ENCODE data around the gene EPHX1. TPM values are rescaled to one million over a fixed set of nuclear protein-coding genes. Genes with fewer than 3 reads are reported as not detected.

Gene EPHX1
- total RNA-seq, 1 donor from 2014 or later: 50.4 TPM

DNA sequence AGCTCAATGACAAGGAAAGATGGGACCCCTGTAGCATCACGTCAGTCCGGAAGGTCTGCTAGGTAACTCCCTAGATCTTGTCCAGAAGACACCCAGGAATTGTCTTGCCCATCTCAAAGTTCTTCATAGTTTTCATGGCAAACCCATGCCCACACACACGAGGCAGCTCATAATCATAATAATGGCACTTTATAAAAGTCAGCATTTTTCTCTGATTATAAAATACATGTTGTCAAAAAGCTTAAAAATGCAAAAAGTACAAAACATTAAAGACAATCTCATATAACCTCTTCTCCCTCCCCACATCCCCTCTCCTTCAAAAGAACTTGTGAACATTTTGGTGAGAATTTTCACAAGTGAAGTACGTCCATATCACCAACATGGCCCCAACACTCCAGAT, 30.8 kb downstream of the EPHX1 start:
- DNase-seq (ENCODE audit: low read depth in 2 of 2): no peak

DNA sequence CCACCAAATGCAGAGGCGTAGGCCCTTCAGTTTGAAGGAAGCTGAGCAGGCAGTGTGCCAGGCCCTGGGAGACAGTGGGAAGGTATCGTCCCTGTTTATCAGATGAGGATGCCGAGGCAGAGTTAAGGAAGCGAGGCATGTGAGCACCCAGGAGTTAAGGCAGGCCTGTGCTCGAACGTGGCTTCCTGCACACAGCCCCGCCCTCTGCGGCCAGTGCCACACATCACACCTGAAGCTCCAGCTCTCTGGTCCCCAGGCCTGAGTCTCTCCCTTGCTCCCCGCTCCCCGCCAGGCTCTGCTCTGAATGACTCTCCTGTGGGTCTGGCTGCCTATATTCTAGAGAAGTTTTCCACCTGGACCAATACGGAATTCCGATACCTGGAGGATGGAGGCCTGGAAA, 32.1 kb downstream of the EPHX1 start:
- DNase-seq (ENCODE audit: low read depth in 2 of 2): no peak

DNA sequence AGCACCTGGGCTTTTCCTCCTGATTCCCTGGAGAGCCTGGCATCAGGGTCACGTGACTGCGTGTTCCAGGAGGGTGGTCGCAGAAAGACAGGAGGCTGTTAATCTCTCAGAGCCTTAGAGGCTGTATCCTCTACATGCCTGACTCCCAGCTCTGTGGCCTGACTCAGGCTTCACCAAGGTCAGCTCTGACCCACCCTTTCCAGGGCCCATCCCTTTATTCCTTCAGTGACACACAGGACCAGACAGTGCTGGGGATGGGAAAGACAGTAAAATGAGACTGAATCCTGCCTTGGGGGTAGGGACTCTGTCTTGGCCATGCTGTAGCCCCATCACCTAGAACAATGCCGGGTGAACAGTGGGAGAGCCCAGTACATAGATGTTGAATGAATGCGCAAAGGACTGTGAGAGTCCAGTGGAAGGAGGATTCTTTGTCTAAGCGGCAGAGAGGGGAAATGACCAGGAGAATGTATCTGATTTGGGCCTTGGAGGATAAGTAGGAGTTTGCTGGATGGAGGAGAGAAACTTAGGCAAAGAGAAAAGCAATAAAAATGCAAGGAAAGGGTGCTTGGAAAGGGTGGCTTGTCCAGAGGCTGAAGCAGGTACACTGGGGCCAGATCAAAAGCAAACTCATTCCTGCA, 33.0 kb downstream of the EPHX1 start:
- DNase-seq (ENCODE audit: low read depth in 2 of 2): no peak

DNA sequence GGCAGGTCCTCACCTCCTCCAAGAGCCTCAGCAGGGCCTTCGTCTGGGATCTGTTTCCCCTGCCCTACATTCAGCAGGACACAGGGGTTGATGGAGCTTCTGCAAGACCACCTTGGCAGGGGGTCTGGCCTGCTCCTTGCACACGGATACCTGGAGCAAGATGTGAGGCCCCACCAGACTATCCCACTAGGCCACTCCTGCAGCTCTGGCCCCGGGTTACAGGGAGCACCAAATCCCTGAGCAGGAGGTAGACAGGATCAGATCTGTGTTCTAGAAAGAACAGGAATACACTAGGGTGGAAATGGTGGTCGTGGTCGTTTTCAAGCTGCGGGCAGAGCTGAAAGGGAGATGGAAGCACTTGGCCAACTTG, 33.5 kb downstream of the EPHX1 start:
- DNase-seq (ENCODE audit: low read depth in 2 of 2): no peak

DNA sequence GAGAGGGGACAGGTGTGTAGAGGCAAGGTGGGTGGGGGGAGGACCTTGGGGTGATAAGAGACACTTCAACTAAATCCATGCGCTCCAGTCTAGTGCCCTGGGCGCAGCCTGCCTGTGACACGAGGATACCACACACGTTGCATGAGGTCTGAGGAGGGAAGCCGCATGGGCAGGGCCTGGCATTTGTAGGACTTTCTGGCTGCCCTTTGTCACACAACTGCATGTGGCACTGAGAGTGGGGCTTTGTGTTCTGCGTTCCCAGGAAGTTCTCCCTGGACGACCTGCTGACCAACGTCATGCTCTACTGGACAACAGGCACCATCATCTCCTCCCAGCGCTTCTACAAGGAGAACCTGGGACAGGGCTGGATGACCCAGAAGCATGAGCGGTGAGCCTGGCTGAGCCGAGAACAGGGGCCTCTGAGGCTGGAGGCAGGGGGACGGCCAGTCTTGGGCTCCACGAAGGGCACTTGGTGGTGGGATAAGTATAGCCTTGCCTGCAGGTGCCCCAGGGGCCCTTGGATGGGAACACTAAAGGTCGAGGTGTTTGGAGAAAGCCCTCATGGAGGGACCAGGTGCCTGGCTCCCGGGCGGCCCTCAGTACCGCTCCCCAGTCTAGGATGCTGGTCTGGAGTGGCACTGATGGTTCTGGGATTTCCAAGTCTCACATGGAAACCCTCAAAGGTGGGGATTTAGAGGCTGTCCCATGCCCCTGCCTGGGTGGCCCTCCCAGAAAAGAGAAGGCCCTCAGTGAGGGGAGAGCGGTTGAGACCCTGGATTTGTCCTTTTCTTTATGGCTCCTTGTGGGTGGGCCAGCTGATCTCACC, 34.5 kb downstream of the EPHX1 start:
- DNase-seq (ENCODE audit: low read depth in 2 of 2): no peak

DNA sequence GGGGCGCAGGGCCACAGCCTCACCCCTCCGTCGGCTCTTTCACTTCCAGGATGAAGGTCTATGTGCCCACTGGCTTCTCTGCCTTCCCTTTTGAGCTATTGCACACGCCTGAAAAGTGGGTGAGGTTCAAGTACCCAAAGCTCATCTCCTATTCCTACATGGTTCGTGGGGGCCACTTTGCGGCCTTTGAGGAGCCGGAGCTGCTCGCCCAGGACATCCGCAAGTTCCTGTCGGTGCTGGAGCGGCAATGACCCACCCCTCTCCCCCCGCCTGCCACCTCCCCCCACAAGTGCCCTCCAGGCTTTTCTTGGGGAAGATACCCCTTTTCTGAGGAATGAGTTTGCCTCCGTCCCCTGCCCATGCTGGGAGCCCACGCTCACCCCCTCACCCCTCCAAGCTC, 35.2 kb downstream of the EPHX1 start:
- no peak for DNase-seq (ENCODE audit: low read depth in 2 of 2)

DNA sequence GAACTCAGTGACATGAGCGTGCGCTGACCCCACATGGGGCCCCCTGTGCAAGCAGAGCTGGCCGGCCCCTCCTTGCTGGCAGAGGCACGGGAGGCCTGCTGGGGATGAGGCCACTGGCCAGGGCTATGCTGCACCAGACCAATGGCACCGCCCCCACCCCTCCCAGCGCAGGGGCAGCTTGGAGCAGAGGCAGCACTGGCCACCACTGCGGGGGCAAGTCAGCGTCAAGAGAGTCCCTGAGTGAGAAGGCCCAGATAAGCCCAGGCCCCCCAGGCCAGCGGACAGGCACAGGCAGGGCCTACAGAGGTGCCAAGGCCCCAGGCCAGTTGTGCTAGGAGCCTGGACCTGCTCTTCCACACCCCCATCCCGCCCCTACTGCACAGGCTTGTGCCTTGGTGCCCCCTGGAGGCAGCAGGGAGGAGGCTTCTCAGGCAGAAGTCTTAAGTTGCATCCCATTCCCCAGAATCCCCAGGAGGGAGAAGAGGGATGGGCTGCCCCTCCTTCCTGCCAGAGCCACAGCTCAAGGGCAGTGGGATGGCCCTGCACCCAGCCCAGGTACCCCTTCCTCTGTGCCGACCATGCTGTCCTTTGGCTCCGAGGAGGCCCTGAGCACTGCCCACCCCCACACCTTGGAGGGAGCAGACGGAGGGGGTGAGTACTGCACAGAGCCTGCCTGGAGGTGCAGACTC, 35.8 kb downstream of the EPHX1 start:
- peak; percentile 83 to 84 for DNase-seq (ENCODE audit: low read depth in 2 of 2)

DNA sequence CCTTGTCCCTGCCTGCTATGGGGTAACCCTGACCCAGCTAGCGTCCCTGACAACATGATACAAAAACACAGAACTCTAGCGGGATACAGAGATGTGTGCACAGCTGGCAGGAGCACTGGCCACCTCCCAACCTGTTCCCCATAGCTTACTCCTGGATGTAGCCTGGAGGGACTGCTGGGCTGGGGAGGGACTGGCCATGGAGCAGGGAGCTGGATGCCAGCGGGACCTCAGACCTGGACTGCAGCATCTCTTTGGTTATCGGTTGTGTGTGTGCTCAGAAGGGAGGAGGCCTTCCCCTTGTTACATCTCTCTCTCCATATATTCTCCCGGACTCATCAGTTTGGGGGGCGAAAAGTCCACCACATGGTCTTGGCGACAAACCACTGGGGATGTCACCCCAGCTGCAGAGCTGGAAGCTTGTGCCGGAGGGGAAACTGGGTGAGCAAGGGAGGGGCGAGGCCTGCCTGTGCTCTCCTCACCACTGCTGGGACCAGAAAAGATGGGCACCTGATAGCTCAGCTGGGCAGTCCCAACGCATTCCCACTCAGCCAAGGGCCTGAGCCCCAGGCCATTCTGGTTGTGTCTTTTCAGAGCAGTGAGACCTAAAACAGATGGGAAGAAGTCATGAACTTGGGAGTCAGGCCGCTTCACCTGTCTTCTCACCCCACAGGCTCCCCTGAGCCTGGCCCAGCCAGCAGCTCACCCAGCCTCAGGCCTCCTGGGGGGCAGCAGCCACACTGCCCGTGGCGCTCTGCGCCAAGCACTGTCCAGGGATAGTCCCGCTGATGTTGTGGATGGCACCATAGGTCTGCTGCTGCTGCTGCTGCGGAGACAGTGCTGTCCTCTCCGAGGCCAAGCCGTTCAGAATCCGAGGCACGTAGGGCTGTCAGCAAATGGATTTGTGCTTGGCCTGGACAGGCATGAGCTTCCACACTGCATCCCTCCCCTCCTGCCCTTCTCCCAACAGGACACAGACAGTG, 36.7 kb downstream of the EPHX1 start:
- no peak for DNase-seq (ENCODE audit: low read depth in 2 of 2)

DNA sequence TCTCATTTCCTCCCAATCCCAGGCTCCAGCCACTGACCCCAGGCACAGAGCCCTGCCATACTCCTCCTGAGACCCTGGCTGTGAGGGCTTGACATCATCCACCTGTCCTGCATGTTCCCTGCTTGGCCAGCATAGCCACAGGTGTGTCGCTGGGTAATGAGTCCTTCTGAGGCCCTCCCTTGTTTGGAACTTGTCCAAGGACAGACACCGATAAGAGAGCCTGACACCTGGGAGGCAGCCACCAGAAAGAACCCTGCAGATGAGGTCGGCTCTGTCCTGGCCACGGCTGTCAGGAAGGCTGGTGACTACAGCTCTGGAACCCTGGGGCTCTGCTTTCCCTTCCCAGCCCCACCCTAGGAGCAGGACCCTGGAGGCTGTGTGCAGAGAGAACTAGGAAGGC, 37.7 kb downstream of the EPHX1 start:
- DNase-seq (ENCODE audit: low read depth in 2 of 2): no peak

DNA sequence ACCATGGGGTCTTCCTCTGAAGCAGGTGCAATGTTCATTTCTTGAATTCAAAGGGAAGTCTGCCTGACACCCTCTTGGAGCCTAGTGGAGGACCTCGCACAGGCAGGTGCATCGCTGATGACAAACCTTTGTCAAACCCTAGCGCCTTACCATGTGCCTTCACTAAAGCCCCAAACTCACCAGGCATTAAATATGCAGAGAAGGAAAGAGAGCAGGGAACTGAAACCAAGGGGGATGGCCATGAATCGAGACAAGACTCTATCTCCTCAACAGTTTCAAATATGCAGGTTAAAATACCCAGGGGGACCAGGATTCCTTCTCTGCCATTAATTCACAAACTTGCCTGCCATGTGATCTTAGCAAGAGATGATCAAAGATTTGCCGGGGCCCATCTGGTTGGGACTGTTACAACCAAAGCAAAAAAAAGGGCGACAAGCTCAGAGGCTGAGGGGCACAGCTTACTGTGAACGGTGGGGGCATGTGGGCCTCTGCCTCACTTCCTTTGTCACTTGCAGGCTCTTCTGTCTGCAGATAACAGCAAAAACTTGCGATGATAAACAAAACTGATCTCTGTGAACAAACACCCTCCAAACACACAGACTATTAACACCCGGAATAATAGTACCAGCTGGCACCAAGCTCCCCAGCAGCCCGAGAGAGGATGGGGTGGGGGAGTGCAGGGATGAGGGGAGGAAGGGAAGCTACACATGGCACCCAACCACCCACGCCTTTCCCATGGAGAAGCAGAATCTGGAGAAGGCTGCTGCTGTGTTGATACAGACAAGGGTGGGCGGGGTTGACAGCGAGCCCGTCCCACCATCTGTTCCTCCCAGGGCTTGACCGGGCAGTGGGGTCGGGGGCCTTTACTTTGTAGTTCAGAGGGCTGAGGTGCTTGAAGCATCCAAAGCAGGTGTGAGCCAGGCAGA, 38.4 kb downstream of the EPHX1 start:
- no peak for DNase-seq (ENCODE audit: low read depth in 2 of 2)

DNA sequence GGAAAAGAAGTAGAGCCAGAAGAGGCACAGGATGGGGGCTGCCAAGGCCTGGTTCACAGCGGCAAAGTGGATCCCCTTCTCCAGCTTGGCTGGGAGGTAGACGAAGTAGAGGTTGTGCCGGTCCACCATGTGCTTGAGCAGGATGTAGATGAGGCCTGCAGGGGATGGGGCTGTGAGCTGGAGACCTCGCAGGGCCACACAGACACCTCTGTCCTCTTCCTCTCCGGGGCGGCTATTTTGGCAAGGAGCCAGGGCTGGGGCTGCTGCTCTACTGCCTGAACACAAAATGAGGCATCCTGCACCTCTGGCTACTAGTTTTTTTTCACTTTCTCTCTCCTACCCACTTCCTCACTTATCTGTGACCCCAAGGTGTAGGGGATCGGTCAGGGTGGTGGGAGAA, 40.0 kb downstream of the EPHX1 start:
- peak in 1 of 2 donors; percentile 42 for DNase-seq (ENCODE audit: low read depth in 2 of 2)

DNA sequence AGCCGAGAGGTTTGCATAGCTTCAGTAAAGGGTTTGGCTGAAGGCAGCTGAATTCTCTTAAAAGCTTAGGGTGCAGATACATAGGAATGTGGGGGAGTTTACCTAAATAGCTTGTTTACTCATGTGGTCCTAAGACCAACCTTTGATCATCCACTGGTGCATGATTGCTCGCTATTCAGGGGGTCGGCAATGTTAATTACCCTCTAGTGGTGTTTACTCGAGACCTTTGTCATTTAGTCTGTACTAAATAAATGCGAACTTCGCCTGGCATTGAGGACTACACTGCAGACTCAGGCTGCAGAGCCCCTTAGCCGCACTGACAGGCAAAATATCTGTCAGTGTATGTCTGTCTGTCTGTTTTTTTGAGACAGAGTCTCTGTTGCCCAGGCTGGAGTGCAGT, 40.4 kb downstream of the EPHX1 start:
- no peak for DNase-seq (ENCODE audit: low read depth in 2 of 2)

DNA sequence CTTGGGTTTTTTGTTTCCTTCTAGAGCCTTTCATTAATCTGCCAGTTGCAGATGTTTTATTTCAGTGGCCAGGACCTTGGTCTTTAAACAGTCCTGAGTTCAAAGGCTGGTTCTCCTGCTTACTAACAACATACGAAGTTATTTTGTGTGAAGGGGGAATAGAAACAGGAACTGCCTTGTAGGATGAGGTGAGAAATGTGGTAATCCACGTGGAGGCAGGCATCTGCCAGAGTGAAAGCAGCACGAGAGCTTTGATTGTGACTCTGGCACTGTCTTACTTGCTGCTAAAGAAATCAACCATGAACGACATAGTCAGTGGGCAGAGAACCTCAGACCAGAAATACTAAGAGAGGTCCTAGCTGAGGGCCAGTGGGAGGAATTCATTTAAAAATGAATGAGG, 41.9 kb downstream of the EPHX1 start:
- DNase-seq (ENCODE audit: low read depth in 2 of 2): no peak

DNA sequence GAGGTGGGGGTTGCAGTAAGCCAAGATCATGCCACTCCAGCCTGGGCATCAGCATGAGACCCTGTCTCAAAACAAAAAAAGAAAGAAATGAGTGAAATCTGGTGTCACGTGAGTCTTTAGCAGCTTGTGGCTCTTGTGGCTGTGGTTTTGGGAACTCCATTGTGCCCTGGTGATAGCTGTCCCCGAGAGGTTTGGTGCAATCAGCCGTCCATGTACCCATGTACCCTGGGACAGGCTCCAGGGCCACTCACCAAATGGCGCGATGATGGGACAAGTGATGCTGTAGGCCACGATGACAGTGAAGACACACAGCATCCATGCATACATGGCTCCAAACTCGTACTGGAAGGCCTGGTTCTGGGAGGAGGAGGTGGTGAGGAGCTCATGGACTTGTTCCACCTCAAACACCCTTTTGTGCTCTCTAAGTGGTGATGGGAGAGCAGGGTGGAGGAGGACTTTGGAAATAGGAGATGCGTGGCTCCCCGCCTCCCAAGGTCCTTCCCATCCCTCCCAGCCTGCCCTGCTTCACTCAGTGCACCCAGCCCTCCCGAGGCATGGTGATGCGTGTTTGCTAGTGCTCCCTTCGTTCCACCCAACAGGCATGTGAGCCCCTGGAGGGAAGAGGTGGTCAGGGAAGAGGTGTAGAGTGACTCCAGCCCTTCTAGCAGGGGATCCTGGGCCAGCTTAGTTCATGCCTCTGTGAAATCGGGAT, 42.6 kb downstream of the EPHX1 start:
- no peak for DNase-seq (ENCODE audit: low read depth in 2 of 2)

DNA sequence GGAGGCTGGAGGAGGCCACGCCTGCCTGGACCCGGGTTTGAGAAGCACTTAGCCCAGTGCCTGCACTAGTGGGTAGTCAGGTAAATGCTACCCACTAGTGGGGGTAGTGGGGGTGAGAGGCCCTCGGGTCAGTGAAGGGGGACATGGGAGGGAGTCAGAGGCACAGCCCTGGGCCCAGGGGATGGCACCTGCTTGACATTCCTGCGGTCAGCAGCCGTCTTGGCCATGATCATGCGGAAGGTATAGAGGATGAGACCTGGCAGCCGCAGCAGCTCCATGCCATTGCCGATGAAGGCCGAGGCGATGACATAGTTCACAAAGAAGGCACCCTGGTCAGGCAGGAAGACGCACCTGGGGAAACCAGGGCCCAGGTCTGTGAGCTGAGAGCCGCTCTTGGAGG, 43.5 kb downstream of the EPHX1 start:
- DNase-seq (ENCODE audit: low read depth in 2 of 2): no peak

DNA sequence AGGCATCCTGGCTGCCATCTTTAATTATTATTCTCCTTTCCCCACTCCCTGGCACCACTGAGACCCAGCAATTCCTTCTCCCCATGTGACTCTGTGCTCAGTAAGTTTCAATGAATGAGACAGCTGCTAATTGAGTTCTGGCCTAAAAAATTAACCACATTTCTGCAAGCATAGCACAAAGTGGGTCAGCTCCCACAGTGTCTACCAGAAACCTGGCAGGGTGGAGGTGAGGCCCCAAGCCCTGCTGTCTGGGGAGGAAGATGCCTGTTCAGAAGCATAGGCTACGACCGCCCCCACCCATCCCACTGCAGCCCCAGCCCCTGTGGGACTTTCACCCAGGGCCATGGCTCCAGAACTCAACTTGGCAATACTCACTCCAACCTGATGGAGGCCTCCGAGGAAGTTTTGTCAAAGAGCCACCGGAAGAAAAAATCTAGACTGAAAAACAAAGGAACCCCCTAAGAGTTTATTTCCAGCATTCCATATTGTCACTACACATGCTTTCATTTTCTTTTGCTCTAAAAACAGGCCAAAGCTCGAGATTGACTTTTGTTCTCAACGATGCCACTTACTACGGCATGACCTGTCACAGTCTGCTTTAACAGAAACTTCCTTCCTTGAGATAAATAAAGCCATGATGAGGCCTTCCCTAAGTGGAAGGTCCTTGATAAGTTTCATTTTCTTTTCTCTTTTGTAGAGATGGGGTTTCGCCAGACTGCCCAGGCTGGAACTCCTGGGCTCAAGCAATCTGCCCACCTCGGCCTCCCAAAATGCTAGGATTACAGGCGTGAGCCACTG, 45.8 kb downstream of the EPHX1 start:
- peak in 1 of 2 donors; percentile 72 for DNase-seq (ENCODE audit: low read depth in 2 of 2)

DNA sequence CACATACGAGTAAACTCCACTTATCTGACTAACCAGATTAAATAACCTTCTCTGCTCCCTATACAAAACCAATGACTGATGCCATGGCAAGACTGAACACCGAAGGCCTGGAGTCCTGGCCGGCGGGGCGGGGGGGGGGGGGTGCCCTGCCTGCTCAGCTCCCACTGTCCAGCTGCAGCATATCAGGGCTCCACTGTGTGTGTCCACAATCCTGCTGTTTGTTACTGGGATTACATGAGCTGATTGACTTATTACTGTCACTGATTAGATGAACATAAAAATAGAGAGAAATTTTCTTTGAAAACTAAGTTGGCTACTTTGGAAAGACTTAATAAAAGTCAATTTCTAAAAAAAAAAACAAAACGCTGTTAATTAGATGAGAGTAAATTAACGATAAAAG, 47.3 kb downstream of the EPHX1 start:
- no peak for DNase-seq (ENCODE audit: low read depth in 2 of 2)

DNA sequence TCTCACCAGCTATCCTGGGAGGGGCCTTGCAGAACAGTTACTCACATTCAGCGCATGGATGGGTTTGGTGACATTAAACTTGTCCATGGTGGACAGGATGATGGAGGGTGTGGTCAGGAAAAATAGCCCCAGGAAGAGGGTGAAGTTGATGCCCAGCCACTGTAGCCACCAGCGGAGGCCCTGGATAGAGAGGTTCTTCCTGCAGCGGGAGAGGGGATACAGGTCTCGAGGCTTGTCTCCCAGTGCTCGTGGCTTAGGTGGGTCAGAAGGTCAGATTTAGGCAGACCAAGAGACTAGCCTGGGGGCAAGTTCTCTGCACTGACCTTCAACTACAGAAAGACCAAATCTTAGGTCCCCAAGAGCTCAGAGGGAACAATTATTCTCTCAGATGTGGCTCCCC, 49.2 kb downstream of the EPHX1 start:
- DNase-seq (ENCODE audit: low read depth in 2 of 2): no peak

DNA sequence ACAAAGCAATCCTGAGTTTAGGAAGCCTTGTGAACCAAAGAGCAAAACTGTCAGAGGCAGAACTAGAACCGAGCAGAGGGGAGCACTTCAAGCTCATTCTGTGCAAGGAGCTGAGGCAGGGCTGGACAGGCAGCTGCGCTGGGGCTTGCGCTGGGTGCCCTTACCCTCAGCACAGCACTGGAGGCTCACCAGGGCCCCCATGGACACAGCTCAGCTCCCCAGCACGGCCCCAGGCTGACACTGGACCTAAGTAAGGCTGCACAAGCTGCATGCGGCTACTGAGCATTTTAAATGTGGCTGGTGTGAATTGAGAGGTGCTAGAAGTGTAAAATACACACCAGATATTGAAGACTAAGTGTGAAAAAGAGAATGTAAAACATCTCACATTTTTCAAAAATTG, 50.2 kb downstream of the EPHX1 start:
- DNase-seq (ENCODE audit: low read depth in 2 of 2): no peak

Data from lung microvascular endothelial cell (primary cell).